Measurements from ENCODE around the gene LRRC37B.
"Not testable (repeated sequence)": the region's sequence is repeated elsewhere in the genome, so short reads cannot be mapped to it uniquely, and the experiment has no call there.

LRRC37B gene

DNA sequence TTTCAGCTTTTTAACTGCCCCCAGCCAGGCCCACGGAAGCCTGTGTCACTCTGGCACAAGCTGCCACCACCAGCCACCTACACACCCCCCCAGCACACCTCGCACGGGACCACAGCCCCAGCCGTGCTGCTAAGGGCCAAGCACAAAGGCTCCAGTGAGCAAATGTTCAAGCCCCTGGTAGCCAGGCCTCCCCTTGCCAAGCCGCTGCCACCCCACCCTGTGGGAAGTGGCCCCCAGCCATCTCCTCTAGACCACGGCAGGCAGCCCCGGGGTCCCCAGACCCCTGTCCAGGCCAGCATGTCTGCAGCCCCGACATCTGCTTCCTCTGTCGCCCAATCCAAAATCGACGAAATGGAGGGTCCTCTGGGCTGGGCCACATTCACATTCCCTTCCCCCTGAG is 35.1 kb downstream of the LRRC37B start:
- not testable (repeated sequence) for DNase-seq

DNA sequence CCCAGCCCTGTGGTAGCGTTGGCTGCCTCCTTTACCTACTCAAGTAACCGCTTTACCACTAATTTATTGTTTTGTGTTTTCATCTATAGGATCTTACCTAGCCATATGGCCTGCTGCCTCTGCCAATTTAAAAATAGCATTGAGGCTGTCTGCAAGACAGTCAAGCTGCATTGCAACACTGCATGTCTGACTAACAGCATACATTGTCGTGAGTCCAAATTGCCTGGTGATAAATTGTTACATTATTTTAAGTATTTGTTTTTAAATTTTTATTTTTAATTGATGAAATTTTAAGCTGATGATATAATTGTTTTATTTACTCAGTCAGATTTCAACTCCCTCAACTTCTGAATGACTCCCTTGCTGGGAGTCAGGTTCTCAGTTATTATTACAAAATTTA is 38.4 kb downstream of the LRRC37B start:
- DNase-seq = not testable (repeated sequence)

DNA sequence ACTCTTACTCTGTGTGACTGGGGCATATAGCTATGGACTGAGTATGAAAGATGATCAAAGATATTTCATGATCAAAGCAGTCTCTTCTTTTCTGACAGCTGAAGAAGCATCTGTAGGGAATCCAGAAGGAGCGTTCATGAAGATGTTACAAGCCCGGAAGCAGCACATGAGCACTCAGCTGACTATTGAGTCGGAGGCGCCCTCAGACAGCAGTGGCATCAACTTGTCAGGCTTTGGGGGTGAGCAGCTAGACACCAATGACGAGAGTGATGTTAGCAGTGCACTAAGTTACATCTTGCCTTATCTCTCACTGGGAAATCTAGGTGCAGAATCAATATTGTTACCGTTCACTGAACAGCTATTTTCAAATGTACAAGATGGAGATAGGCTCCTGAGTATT is 40.5 kb downstream of the LRRC37B start:
- DNase-seq = not testable (repeated sequence)

DNA sequence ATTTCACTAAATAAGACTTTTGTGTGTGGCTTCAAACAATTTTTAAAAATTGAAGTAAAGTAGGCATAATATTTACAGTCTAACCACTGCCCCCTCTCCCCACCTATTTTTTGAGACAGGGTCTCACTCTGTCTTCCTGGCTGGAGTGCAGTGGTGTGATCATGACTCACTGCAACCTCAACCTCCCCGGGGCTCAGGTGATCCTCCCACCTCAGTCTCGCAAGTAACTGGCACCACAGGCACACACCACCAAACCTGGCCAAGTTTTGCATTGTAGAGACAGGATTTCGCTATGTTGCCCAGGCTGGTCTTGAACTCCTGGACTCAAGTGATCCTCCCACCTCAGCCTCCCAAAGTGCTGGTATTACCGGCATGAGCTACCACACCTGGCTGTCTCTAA is 47.8 kb downstream of the LRRC37B start:
- not testable (repeated sequence) for DNase-seq

DNA sequence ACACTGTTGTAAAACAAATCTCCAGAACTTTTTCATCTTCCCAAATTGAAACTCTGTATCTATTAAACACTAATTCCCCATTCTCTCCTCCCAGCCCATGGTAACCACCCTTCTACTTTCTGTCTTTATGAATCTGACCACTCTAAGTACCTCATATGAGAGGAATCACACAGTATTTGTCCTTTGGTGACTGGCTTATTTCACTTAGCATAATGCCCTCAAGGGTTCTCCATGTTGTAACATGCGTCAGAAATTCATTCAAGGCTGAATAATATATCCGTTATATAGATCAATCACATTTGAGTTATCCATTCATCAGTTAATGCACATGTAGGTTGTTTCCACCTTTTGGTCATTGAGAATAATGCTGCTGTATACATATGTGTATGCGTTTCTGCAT is 48.2 kb downstream of the LRRC37B start:
- DNase-seq = not testable (repeated sequence)

DNA sequence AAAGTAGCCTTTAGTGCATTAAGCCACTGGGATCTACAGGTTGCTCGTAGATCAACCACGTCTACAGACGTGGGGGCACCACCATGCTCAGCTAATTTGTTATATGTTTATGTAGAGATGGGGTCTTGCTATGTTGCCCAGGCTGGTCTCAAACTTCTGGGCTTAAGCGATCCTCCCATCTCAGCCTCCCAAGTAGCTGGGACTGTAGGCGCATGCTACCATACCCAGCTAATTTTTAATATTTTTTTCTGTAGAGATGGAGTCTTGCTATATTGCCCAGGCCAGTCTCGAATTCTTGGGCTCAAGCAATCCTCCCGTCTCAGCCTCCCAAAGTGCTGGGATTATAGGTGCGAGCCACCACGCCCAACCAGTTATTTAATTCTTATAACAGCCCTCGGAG is 49.3 kb downstream of the LRRC37B start:
- not testable (repeated sequence) for DNase-seq

DNA sequence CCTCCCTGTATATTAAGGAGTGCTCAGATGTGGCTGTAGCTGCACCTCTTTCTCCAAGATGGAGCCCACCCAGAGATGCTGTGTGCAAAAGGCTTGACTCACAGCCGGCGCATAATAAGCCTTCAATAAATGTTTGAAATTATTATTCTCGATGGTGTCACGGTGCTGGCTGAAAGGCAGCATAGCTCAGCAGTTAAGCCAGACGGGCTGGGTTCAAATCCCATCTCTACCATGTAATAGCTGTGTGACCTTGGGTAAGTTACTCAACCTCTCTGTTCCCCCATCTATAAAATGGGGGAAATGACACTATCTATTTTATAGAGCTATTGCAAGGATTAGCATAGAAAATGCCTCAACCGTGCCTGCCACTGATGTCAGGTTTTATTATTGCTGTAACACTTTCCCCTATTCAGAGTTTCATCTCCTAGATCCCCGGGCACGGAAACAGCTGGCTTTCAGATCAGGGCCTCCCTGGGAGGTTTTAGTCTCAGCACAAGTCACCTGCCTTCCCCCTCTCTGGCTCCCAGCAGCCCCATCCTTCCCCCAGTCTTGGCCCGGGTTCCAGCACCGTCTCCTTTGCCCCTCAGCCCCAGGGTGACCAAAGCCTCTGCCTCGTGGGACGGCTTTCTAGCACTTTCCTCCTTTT is 50.4 kb downstream of the LRRC37B start:
- DNase-seq = not testable (repeated sequence)

DNA sequence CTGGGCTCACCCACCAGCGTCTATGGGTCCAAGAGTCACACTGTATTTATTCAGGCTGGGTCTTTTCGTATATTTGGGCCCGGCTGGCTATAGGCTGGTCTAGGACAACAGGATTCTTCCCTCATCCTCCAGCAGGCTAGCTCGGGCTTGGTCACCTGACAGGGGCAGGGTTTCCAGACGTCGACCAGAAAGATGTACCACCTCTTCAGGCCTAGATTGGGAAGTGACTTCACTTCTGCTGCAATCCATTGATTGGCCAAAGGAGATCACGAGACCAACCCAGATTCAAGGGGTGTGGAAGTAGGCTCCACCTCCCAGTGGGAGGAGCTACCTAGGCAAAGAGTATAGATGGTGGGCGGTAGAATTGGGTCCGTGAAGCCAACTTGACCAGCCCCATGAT is 53.5 kb downstream of the LRRC37B start:
- DNase-seq = not testable (repeated sequence)

DNA sequence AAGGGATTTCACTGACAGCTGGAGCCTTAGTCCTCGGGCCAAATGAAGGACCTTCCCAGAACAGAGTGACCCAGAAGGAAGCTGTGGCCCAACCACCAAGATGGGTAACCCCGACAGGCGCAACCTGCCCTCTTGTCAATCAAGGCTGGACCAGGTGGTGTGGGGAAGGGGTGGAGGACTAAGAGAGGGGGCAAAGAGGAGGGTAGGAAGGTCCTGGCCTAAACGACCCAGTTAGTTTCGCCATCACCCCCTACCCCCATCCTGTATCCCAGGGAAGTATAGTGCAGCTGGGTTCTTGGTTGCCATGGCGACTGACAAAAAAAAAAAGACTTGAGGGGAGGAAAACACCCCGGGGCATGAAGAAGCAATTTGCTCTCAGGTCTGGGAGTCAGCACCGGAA is 54.7 kb downstream of the LRRC37B start:
- not testable (repeated sequence) for DNase-seq

DNA sequence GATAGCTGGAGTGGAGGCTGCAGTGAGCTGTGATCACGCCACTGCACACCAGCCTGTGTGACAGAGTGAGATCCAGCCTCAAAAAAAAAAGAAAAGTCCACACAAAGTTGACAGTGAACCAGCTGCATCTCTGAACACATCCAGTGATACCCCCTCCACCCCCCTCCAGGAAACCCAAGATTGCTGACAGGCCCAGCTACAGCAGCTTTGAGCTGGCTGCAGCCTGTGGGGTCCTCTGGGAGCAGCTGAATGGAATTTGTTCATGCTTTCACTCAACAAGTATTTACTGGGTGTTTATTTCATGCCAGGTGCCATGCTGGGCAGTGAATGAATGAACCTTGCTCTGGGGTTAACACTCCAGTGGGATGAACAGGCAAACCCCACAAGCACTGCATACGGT is 56.9 kb downstream of the LRRC37B start:
- DNase-seq = not testable (repeated sequence)

DNA sequence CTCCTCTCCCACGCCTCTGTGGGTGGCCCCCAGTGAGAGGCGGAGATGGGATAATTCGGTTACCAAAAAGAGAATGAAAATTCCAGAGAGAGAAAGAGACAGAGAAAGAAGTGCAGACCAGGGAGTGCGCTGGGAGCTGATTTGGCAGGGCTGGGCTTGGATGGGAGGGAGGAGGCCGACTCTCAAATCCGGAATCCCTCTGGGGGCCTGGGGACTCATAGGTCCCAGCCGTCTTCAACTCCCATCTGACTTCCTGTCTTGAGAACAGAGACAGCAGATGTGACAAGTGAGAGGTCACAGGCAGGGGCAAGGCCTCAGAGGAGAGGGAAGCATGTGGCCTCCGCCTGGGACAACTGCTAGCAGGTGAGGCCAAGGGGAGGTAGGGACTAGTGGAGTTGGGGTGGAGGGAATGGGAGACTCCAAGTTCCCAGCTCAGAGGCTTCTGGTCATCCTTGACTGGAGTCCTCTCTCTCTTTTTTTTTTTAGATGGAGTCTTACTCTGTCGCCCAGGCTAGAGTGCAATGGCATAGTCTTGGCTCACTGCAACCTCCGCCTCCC is 59.0 kb downstream of the LRRC37B start:
- DNase-seq = not testable (repeated sequence)

DNA sequence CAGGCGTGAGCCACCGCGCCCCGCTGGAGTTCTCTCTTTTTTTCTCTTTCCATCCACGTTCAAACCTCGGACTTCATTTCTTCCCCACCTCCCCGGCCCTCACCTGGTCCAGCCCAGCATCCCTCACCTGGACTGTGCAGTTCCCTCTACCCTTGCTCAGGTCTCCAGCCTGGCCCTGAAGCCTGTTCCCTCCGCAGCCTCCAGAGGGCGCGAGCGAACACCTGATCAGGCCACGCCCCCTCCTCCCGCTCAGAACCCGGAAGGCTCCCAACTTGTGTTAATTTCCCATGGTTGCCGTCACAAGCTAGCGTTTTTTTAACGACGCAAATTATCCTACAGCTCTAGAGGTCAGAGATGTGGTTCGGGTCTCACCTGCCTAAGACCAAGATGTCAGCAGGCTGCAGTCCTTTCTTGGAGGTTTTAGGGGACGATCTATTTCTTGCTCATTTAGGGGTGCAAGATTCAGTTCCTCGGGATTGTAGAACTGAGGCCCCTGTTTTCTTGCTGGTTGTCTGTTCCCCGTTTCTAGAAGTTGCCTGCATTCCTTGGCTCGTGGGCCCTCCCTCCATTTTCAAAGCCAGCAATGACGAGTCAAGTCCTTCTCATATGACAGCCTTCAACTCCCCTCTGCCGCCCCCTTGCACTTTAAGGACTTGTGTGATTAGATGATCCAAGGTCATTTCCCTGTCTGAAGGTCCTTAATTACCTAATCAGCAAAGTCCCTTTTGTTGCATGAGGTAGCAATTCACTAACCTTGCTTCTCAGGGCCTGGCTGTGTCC is 59.9 kb downstream of the LRRC37B start:
- DNase-seq = not testable (repeated sequence)

DNA sequence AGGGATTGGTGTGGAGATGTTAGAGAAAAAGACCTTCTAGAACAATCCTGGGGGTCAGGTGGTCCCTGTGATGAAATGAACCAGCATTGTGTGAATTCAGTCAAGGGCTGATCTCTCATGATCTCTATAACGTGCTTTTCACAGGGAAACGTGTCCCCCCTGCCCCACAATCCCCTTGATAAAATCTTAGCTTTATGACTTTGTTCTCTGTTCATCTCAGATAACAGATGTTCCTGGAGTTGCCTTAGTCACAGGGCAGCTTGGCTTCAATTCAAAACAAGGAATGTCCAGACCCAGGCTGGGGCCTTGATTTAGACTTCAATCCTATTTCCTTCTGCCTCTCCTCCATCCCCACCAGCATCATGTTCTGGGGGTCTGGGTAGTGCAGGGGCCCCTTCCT is 61.9 kb downstream of the LRRC37B start:
- DNase-seq = not testable (repeated sequence)

DNA sequence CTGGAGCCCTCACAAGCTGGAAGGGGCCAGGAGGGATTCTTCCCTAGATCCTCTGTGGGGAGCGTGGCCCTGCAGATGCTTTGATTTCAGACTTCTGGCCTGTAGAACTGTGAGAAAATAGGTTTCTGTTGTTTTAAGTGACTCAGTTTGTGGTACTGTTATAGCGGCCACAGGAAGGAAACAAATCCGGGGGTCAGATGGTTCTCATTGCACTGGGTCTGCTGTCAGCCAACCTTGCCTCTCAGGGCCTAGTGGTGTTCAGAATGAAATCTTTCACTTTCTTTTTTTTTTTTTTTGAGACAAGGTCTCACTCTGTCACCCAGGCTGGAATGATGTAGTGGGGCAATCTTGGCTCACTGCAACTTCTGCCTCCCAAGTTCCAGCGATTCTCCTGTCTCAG is 64.8 kb downstream of the LRRC37B start:
- not testable (repeated sequence) for DNase-seq

DNA sequence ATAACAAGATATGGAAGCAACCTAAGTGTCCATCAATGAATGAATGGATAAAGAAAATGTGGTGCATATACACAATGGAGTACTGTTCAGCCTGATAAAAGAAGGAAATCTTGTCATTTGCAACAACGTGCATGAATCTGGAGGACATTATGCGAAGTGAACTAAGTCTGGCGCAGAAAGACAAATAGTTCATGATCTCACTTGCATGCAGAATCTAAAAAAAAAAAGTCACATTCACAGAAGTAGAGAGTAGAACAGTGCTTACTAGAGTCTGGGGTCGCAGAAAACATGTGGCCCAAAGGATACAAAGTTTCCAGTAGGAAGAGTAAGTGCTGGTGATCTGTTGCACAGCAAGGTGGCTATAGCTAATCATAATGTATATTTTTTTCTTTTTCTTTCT is 65.9 kb downstream of the LRRC37B start:
- DNase-seq = not testable (repeated sequence)

DNA sequence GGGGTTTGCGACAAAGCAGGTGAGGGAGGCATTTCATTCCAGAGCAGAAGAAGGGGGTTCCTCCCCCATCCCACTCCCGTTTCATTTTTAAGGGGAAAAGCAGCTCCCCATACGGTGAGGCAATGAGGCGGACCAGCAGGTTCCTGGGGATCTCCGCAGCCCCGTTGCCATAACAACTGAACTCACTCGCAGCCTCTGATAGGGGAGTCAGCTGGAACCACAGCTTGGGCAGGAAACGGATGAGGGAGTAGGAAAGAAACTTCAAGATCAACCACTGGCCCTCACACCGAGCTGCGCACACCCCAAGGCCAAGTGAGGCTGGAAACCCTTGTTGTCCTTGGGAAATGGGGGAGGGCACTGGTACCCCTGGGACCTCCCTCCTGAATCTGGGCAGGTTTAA is 72.6 kb downstream of the LRRC37B start:
- DNase-seq = not testable (repeated sequence)

DNA sequence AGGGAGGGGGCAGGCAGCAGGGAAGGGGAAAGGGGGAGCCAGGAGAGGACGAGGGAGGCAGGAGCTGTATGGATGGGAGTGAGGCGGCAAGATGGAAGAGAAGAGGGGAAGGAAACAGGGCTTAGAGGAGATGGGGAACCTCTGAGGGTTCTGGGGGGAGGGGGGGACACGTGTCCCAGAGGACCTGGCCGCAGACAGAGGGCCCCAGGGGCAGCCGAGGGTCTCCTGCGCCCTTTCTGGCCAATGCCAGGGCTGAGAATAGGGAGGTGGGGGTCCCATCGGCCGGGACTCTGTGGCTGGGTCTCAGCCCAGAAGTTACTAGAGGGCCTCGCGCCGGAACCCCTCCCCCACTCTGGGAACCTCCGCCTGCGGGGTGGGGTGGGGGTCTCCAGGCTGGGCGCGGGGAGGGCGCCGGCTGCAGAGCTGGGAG is 76.4 kb downstream of the LRRC37B start:
- DNase-seq = not testable (repeated sequence)

DNA sequence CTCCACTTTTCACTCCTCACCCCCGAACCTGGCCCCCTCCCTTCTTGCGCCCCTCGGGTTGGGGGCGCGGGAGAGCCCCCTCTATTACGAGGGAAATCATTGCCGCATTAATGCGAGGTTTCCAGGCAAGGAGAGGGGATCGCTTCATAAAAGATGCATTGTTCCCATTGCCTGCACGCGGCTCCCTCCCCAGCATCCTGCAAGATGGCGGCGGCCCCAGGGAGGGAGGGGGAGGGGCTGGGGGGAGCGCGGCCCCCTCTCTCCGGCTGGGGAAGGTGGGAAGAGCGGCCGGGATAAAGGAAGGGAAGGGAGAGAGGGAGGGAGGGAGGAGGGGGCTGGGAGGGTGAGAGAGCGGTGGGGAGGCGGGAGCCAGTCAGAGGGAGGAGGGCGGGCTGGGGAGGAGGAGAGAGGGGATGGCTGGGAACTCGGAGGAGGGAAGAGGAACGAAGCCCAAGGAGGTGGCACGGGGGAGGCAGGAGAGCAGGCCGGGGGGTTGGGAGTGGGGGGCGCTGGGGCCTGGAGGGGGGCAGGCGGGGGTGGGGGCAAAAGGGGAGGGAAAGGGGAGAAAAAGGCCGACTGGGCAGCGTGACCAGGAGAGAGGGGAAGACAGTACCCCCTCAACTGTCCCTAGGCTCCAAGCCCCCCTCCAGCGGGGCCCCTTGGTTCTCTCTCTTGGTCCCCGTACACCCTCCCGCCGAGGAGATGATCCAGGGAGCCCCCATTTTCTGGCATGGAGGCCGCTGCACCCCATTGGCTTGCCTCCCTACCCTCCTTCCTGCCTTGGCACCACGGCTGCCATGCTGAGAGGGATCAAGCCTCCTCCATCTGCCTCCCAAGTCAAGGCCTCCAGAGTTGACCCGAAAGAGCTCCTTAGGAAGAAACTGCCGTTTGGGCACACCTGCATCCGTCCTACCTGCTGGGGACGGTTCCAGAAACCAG is 77.1 kb downstream of the LRRC37B start:
- peak in 1 of 2 experiments; percentile 8 for DNase-seq

DNA sequence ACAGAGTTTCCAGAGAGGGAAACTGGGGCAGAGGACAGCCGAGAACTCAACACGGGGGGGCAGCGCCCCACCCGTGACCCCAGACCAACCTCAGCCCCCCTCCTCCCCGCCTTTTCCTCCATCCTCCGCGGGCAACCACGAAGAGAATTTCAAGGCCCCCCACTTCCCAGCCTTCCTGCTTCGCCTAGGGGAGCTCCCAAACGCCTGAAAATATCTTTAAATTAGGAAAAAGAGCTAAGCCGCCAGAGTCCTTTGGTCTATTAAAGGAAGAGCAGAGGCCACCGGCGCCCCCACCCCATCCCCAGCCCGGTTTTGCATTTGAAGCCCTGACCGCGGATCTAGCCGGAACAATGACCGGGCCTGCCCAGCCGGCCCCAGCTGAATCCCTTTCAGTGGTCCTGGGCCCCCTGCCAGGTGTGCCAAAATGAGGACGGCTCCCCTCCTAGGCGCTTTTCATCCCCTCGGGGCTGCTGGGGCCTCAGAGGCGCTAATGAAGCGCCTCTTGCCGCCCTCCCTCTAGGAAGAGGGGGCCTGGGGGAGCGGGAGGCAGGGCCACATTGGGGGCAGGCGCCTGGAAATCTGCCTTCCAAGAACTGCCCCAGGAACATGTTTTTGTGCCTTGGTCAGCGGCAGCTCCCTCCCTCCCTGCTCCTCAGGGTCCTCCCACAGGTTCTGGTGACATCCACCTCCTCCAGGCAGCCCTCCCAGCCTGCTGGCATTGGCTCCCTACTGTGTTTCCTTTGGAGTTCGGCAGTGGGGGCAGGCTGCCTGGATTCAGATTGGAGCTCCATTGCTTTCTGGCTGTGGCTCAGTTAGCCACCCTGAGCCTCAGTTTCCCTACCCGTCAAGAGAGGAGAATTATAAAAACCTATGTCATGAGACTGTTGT is 78.0 kb downstream of the LRRC37B start:
- not testable (repeated sequence) for DNase-seq

DNA sequence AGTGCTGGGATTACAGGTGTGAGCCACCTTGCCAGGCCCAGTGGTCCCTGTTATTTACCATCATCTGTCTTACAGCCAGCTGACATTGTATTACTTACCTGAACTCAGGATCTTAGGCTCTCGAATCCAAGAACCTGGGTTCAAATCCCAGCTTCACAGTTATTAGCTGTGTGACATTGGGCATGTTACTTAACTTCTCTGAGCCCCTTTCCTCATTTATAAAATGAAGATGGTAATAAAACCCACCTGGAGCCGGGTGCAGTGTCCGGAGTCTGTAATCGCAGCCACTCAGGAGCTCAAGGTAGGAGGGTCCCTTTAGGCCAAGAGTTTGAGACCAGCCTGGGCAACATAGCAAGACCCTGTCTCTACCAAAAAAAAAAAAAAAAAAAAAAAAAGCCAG is 79.7 kb downstream of the LRRC37B start:
- DNase-seq = not testable (repeated sequence)

DNA sequence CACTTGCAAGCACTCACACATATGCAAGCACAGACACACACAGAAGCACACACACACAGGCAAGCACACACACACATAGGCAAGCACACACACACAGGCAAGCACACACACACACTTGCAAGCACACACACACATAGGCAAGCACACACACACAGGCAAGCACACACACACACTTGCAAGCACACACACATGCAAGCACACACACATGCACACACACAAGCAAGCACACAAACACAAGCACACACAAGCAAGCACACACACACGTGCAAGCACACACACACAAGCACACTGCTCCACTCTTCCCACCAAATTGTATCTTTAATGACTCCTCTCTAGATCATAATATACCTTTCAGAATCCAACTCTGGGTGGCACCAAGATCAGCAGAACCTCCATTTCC is 84.9 kb downstream of the LRRC37B start:
- DNase-seq = not testable (repeated sequence)

DNA sequence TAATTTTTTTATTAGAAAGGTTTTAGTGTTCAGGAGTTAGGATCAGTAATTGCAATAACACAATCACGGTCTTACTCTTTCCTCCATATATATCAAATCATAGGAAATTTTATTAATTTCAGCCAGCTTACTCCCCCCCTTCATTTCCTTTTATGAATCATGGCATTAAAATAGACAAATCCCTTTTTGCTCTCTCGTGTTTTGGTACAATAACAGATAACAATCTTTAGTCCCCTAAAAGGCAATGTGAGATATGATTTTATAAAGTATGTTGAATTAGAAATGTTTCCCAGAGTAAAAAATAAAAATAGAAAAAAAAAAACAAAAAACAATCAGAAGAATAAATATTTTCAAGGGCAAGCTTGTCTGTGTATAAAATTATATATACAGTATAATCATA is 92.5 kb downstream of the LRRC37B start:
- no peak for DNase-seq
